ENCODE results near the gene FZR1.

The FZR1 gene

GRCh38 chr19:3505598-3506383, at the start of gene FZR1:
Gene FZR1 (plus strand): TSS chr19:3506311. CDS start chr19:3522990, 16,679 bp downstream.
- DNase-seq, result peak; percentile 100

DNA sequence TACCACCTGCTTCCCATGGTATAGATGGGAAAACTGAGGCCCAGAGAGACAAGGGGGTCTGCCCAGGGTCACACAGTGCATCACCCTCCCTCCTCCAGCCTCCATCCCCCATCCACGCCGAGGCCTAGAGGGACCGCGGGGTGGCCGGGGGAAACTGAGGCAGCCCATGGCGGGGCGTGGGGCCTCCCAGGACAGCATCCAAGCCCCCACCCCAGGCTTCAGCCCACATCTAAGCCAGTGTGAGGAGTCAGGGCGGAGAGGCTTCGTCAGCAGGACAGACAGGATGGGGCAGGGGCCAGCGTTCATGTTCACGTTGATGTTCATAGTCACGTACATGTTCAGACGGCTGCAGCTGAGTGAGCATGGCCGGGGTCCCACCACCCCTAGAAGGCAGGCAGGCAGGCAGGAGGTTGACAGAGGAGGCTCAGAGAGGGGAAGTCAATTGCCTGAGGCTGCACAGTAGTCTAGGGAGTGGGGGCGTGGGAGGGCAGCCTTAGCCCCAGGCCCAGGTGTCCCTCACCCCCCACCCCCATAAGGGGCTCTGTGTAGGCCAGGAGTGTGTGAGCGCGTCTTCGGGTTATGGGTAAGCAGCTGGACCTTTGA, 49.1 kb upstream of the FZR1 start:
- DNase-seq, result no peak

DNA sequence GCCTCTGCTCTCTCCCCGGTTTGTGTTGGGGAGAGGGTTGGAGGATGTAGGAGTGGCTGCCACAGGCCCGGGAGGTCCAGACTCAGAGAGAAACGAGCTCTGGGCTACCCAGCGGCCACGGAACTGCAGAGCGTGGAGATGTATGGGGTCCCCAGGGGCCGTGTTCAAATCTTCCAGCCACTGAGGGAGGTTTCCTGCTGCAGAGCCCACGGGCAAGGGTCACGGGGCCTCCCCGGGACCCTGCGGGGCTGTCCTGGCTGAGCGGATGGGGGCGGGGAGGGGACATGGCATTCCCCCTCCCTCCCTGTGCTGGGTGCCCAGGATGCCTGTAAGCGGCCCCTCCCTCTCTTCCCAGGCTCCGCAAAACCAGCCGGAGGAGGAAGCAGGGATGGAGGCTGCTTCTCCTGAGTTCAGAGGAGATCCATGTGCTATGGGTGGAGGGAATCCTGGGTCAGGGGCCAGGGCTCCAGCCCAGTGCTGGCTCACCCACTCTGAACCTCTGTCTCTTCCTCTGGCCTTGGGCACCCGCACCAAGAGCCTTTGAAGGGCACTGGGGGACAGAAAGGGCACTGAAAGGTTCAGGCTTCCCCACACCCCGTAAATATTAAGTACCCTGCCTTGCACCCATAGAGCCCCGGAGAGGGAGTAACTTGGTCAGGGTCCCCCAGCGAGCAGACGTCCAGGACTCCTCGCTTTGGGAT, 48.4 kb upstream of the FZR1 start:
- DNase-seq, result no peak

DNA sequence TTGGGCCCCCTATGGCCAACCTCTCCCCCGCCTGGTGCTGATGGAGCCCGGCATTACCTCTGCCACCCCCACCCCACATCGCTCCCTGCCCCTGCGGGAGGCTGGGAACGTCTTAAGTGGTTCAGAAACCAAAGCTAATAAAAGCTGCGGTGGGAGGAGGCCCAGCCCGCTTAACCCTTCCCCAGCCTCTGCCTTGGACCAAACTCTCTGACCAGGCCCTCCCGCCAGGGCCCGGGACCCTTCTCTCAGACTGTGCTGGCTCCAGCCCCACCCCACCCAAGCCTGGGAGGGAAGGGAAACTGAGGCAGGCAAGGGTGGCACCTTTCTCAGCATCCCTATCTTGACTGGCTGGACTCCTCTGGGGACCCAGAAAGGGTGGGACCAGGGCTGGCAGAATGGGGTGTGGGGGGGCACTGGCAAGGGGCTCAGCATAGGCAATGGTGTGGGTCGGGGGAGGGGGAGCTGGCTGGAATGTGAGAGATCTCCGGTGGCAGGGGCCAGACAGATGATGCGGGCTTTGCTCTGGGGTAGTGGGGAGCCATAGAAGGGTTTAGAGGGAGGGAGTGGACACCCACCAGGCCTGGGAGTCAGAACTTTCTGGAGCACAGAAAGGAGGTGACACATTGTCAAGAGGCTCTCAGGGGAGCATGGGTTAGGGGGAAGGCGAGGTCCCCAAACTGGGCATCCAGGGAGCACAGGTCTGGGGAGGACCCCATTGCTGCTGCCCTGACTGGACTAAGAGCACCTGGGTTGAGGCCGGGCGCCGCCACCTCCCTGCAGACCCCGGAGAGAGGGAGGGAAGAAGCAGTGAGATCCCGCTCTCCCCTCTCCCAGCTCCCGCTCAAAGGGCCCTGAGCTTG, 47.7 kb upstream of the FZR1 start:
- no peak for DNase-seq

GRCh38 chr19:3459089-3459881, 46.8 kb upstream of the FZR1 start:
- DNase-seq, result no peak

DNA sequence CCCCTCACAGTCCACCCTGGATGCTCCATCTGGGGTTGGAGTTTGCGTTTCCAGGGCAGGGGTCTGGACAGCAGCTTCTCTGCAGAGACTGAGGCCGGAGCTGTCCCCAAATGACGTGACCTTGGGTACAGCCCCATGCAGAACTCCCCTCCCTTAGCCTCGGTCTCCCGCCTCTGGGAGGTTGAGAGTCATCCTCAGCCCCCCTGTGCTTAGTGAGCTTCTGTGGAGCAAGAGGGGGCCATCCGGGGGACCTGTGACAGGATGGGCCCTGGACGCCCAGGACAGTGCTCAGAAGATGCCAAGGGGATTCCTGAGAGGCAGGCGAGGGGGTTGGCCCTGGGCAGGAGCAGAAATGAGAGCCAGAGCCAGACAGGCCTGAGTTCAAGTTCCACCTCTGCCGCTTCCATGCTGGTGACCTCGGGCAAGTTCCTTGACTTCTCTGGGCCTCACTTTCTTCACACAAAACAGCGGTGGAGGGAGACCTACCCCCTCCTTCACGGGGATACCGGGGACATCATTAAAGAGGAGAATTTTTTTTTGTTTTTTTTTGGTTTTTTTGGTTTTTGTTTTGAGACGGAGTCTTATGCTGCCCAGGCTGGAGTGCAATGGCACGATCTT, 46.0 kb upstream of the FZR1 start:
- DNase-seq, result no peak

DNA sequence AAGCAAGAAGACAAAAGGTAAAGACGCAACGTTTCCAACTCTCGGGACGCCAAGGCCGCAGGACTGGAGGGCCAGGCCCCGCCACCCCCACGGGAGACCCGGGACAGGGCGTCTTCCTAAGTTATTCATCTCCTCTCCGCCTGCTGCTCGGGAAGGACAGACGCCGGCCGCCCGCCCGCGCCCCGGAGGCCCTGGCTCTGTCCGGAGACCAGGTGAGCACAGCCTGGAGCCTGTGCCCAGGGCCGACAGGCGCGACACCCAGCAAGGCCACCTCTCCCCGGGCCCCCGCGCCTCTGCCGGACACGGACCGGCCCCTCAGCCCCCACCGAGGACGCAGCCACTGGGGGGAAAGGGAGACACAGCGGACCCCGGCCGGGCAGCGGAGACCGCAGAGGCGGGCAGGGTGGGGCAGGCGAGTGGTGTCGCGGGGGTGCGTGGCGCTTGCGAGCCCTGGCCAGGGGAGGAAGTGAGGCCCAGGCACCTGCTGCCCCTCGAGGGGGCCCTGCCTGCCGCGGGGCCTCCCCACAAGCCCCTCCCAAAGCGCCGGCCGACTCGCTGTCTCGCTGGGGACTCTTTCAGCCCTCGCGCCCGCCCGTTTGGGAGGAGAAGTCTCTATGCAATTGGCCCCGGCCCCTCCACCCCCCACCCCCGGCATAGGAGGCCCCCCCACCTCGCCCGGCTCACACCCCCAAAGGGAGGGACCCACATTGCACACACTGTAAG, 43.0 kb upstream of the FZR1 start:
- no peak for DNase-seq

GRCh38 chr19:3463714-3464586, 42.2 kb upstream of the FZR1 start:
- no peak for DNase-seq

- no peak for DNase-seq
Measured at GRCh38 chr19:3464587-3465235, 41.4 kb upstream of the FZR1 start.

GRCh38 chr19:3465552-3465951, 40.6 kb upstream of the FZR1 start:
- no peak for DNase-seq

DNA sequence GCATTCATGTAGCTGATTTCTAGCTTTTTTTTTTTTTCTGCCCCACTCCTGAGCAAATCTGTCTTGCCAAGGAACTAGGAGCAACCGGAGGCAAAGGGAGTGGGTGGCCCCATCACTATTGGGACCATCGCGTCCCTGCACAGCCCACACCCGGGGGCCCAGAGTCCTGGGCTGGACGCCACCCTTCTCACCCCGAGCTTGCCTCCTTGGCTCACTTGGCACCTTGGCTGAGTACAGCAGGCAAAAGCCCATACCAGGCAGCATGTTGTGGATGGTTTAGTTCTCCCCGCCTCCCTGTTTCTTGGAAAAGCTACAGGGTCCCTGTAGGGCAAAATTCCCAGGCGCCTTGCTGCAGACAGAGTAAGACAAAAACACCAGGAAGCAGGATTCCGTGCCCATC, 39.5 kb upstream of the FZR1 start:
- DNase-seq, result no peak

DNA sequence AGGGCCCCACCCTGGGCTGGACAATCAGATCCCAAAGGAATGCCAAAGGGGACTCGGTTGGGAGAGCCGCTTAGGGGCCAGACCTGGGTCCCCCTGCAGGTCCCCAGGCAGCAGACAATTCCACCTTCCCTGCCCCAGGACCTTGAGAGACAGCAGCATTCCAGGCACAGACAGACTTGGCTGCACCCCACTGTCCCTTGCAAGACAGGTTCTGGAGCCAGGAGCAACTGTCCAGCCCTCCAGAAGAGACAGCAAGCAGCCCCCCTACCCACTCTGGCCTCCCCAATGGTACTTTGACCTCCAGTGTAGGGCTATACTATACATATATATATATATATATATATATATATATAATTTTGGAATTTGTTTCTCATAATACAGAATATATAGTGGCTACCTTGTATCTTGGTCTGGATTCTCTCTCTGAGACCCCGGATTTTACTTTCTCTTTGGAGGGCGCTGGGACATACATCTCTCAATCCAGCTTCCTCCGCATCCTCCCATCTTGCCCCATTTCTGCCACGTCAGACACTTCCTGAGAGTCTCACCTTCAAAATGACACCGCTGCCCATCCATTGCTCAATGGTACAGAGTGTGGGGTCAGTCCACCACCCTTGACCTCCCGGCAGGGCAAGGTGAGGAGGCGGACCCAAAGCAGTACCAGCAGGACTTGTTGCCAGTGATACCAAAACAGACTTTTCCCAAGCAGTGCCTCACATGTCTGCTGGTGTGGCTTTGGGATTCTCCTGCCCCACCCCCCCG, 38.5 kb upstream of the FZR1 start:
- no peak for DNase-seq

DNA sequence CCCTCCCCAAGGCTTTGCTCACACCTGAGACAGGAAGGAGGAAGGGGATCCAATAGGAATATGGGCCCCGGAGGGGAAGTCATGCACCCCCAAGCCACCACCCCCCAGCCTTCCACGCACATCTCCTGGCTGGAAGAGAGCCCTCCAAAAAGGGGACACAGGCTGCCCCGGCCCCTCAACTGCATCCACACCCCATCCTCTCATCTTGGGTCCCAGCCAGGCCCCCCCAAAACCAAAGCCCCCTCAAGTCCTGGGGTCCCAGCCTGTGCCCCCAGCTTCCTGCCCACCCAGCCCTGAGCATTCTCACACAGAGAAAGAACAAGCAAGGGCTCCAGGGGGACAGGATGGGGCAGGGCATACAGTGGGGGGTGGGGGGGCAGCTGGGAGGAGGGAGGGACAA, 37.9 kb upstream of the FZR1 start:
- no peak for DNase-seq

GRCh38 chr19:3469638-3470499, 36.2 kb upstream of the FZR1 start:
- DNase-seq, result no peak

GRCh38 chr19:3470500-3471128, 35.5 kb upstream of the FZR1 start:
- DNase-seq, result no peak

DNA sequence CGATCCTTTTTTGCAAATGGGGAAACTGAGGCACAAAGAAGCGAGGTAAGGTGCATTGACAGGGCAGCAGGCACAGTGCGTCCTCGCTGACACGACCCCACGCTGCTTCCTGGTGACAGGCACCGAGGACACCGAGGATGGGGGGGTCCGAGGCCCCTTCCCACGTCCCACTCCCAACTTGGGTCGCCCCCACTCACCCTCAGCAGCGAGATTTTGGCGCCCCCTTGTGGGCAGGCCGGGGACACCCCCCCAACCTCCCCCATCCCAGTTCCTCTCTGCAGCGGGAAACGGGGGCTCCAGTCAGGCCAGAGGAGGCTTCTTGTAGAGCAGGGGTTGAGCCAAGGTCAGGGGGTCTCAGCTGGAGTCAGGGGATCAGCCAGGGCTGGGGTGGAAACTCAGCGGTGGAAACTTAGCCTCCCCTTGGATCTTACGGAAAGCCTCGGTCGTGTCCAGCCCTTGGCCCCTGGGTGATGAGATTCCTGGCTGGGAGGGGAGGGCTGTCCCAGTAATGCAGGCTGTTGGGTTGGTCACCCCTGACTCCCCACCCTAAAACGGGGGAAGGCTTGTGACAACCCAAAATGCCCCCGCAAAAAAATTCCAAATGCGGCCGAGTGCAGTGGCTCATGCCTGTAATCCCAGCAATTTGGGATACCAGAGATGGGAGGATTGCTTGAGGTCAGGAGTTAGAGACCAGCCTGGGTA, 34.0 kb upstream of the FZR1 start:
- DNase-seq, result peak; percentile 55

GRCh38 chr19:3474010-3474409, 32.1 kb upstream of the FZR1 start:
- no peak for DNase-seq
